ENCODE measurements around the gene CATSPER4. TPM values are rescaled to one million over a fixed set of nuclear protein-coding genes. Genes with fewer than 3 reads are reported as not detected.

Gene CATSPER4
- total and polyA plus RNA-seq, 7 experiments from 2014 or later = not detected

DNA sequence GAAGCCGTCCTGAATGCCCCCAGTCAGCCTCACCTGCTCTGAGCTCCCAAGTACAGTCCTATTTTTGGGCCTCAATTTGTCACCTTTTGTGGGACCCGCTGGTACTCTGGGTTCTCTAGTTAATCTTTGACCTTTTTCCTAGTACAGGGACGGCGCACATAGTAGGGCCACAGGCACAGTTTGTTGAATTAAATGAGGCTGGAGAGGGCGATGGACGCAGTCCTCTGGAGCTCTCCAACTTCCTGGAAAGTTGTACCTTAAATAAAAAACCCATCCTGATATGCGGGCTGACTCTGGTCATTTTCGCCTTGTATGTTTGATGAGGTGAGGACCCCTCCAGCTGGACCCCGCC, 26.7 kb upstream of the CATSPER4 start:
- peaks cover 0 to 11% of the 10 kb centered on the region in 2 donors for H3K27me3 ChIP-seq (ENCODE audit: control insufficient read depth in 2 of 2, insufficient read depth in 2 of 2, low read length in 2 of 2)
- intact Hi-C loops (cut with micrococcal nuclease) = loop anchor here in 1 of 2 donors (1.0 to 2.0 kb wide), 2 partner anchors 19 to 58 kb away; no protein-coding TSS in a partner anchor
- peak overlapping the region; percentile 53 for H3K4me3 ChIP-seq (ENCODE audit: low read length)

DNA sequence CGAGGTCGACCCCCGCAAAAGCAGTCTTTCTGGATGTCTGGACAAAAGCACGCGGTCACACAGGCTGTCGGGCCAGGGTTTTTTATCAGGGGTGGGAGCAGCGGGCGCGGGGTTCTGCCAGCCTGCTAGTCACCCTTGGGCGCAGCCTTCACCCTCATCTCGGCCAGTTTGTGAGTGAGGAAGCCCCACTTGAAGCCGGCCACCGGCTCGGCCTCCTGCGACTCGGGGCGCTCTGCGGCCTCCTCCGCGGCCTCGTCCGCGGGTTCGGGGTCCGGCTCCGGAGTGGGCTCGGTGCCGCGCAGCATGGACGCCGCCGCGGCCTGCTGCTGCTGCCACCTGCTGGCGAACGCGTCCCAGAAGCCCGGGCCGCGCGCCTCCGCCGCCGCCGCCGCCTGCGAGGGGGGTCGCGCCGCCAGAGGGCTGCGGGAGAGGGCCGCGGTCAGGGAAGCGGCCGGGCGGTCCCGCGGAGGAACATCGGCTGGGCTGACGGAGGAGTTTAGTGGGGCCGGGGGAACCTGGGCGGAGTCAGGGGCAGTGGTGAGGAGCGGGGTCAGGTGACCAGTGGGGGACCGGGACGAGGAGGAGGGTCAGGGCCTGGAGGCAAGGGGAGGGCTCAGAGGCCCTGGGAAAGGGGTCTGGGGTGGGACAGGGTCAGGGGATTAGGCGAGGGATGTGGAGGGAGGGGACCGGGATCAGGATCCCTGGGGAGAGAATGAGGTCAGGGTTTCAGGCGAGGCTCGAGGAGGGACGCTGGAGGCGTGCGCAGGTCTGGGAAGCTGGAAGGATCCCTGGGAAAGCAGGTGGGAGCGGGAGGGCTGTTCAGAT, 26.2 kb upstream of the CATSPER4 start:
- no peak overlapping the region for H3K27ac Mint-ChIP-seq

More for the DNA sequence above, 26.7 kb upstream of the CATSPER4 start:
- peaks cover 0 to 3% (median 0%) of the 10 kb centered on the region in 11 donors for H3K9me3 Mint-ChIP-seq
- Histone ChIP-seq H3K4me1 (ENCODE audit: control insufficient read depth in 2 of 2, insufficient read depth in 2 of 2, low read length in 2 of 2) (no peaks in the 10 kb centered on the region), H3K36me3 (ENCODE audit: control insufficient read depth in 2 of 3, insufficient read depth in 3 of 3, low read length in 3 of 3) (no peaks in the 10 kb centered on the region), H3K27ac (ENCODE audit: low read depth, low read length) (no peak overlapping the region), H3K9me3 (ENCODE audit: control insufficient read depth in 2 of 3, low read length in 3 of 3) (no peaks in the 10 kb centered on the region)
- ChIA-PET CTCF (interaction anchor here (0.7 to 1.4 kb wide), 7 partner anchors 25 to 127 kb away, joined by 3 to 5 read pairs (median 4); no protein-coding TSS in a partner anchor), POLR2A (interaction anchor here (1.1 kb wide), 1 partner anchor 127 kb away, joined by 3 read pairs; no protein-coding TSS in a partner anchor)
- peak overlapping the region in 9 of 10 donors; percentile 32 to 74 (median 56) for H3K4me3 Mint-ChIP-seq
- no peak overlapping the region for H3K27ac Mint-ChIP-seq
- no peaks in the 10 kb centered on the region for H3K36me3 Mint-ChIP-seq
- H3K4me1 Mint-ChIP-seq = peaks cover 0 to 33% (median 9%) of the 10 kb centered on the region in 7 donors
- H3K27me3 Mint-ChIP-seq = peaks cover 6 to 58% (median 15%) of the 10 kb centered on the region in 5 donors
- DNase-seq = no peak
- ATAC-seq = no peak

DNA sequence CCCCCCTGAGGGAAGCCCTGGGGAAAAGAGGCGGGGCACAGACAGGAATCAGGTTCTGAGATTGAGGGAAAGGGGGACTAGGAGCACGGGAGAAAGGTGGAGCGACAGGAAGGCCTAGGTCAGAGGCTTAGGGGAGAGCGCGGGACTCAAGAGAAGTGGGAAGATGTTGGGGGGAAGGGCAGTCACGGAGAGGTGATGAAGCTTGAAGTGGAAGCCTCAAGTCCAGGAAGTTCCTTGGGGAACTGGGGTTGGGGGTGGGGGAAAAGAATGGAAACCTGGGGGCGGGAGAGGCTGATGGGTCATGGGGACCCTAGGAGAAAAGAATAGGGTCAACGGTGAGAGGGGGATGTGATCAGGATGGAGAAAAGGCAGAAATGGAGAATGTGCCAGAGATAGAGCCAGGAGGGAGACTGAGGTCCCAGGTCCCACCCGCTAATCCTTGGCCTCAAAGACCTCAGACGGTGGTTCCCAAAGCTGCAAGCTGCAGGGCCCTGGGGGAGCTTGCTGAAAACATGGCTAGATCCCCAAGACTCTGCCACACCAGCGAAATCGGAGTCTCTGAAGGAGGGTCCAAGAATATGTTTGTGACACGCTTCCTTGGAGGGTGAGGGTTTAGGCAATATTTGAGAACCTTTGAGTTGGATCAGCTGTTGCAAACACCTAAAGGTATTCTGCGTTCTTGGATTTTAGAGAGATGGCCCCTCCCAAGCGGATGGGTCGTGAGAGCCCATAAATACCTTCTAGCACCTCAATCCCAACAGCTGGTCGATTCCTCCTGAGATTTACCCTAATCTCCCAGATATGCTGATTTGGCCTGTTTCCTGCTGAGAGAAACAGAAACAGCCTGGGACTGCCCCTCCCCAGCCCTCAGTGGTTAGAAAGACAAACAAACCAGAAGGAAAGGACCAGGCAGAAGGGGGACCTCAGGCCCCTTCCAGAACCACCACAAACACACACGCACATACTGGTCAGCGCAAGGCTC, 25.2 kb upstream of the CATSPER4 start:
- Histone ChIP-seq H3K4me1 (ENCODE audit: control insufficient read depth in 2 of 2, insufficient read depth in 2 of 2, low read length in 2 of 2) (peaks cover 0 to 5% of the 10 kb centered on the region in 2 donors), H3K27ac (ENCODE audit: low read depth, low read length) (no peak overlapping the region), H3K4me3 (ENCODE audit: low read length) (no peak overlapping the region), H3K9me3 (ENCODE audit: control insufficient read depth in 2 of 3, low read length in 3 of 3) (no peaks in the 10 kb centered on the region), H3K36me3 (ENCODE audit: control insufficient read depth in 2 of 3, insufficient read depth in 3 of 3, low read length in 3 of 3) (peaks cover 0 to 7% (median 0%) of the 10 kb centered on the region in 3 experiments), H3K27me3 (ENCODE audit: control insufficient read depth in 2 of 2, insufficient read depth in 2 of 2, low read length in 2 of 2) (peaks cover 0 to 11% of the 10 kb centered on the region in 2 donors)
- ChIA-PET CTCF (interaction anchor here (0.6 to 2.9 kb wide), 5 partner anchors 10 to 683 kb away, joined by 3 to 7 read pairs (median 3); no protein-coding TSS in a partner anchor), POLR2A (no interaction called here)
- H3K4me3 Mint-ChIP-seq = peak overlapping the region; percentile 2 to 77 (median 62)
- H3K36me3 Mint-ChIP-seq = no peaks in the 10 kb centered on the region
- peaks cover 6 to 50% (median 11%) of the 10 kb centered on the region in 5 donors for H3K27me3 Mint-ChIP-seq
- intact Hi-C loops (cut with micrococcal nuclease) = loop anchor here (1.0 to 5.0 kb wide), 4 partner anchors 20 to 227 kb away; no protein-coding TSS in a partner anchor
- ATAC-seq = no peak
- peaks cover 0 to 37% (median 14%) of the 10 kb centered on the region in 7 donors for H3K4me1 Mint-ChIP-seq
- H3K27ac Mint-ChIP-seq = no peak overlapping the region
- H3K9me3 Mint-ChIP-seq = peaks cover 0 to 3% (median 0%) of the 10 kb centered on the region in 11 donors
- DNase-seq = no peak

More for the DNA sequence above, 26.2 kb upstream of the CATSPER4 start:
- H3K4me1 Mint-ChIP-seq = peaks cover 0 to 35% (median 12%) of the 10 kb centered on the region in 7 donors
- Histone ChIP-seq H3K27me3 (ENCODE audit: control insufficient read depth in 2 of 2, insufficient read depth in 2 of 2, low read length in 2 of 2) (peaks cover 0 to 11% of the 10 kb centered on the region in 2 donors), H3K36me3 (ENCODE audit: control insufficient read depth in 2 of 3, insufficient read depth in 3 of 3, low read length in 3 of 3) (no peaks in the 10 kb centered on the region), H3K4me3 (ENCODE audit: low read length) (peak overlapping the region; percentile 53), H3K27ac (ENCODE audit: low read depth, low read length) (no peak overlapping the region), H3K9me3 (ENCODE audit: control insufficient read depth in 2 of 3, low read length in 3 of 3) (no peaks in the 10 kb centered on the region), H3K4me1 (ENCODE audit: control insufficient read depth in 2 of 2, insufficient read depth in 2 of 2, low read length in 2 of 2) (peaks cover 0 to 1% of the 10 kb centered on the region in 2 donors)
- H3K27me3 Mint-ChIP-seq = peaks cover 6 to 57% (median 15%) of the 10 kb centered on the region in 5 donors
- H3K36me3 Mint-ChIP-seq = no peaks in the 10 kb centered on the region
- ChIA-PET CTCF (interaction anchor here (0.7 to 1.4 kb wide), 8 partner anchors 9 to 684 kb away, joined by 3 to 5 read pairs (median 3); no protein-coding TSS in a partner anchor), POLR2A (interaction anchor here (1.1 kb wide), 1 partner anchor 128 kb away, joined by 3 read pairs; no protein-coding TSS in a partner anchor)
- H3K4me3 Mint-ChIP-seq = peak overlapping the region; percentile 2 to 77 (median 62)
- DNase-seq (peak; percentile 30 to 75 (median 56)), ATAC-seq (peak; percentile 77)
- H3K9me3 Mint-ChIP-seq = peaks cover 0 to 3% (median 0%) of the 10 kb centered on the region in 11 donors
- intact Hi-C loops (cut with micrococcal nuclease) = loop anchor here in 1 of 2 donors (1.0 to 2.0 kb wide), 2 partner anchors 19 to 59 kb away; no protein-coding TSS in a partner anchor

DNA sequence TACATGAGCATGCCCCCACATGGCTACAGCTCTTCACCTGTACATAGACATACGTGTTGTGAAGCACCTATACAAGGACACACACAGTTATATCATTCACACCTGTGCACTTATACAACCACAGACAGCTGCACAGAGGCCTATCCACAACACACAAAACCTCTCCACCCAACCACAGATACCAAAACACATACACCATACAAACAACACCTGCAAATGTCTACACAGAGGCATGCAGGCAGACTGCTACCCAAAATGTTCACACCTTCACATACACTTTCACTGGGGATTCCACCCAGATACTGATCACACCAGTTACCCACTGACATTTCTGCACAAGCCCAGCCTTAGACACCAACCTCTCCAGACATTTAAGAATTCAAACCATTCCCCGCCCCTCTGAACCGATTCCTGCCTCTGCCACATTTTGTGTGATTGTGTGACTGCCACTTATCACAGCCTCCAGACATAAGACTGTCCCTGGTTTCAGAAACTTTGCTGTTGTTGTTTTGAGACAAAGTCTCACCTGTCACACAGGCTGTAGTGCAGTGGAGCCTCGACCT, 23.6 kb upstream of the CATSPER4 start:
- ChIA-PET CTCF (interaction anchor here (0.8 to 2.9 kb wide), 3 partner anchors 57 to 130 kb away, joined by 3 to 7 read pairs (median 4); partner anchors contain the start of gene CEP85), POLR2A (no interaction called here)
- H3K4me3 Mint-ChIP-seq = peak overlapping the region in 3 of 10 donors; percentile 0 to 25 (median 10)
- no peak overlapping the region for H3K27ac ChIP-seq (ENCODE audit: low read depth, low read length)
- no peak overlapping the region for H3K4me3 ChIP-seq (ENCODE audit: low read length)
- no peak for ATAC-seq
- H3K9me3 ChIP-seq (ENCODE audit: control insufficient read depth in 2 of 3, low read length in 3 of 3) = no peaks in the 10 kb centered on the region
- H3K27me3 Mint-ChIP-seq = peaks cover 6 to 41% (median 11%) of the 10 kb centered on the region in 5 donors
- intact Hi-C loops (cut with micrococcal nuclease) = loop anchor here in 1 of 2 donors (5.0 kb wide), 1 partner anchor 226 kb away; no protein-coding TSS in a partner anchor
- peaks cover 0 to 4% of the 10 kb centered on the region in 2 donors for H3K27me3 ChIP-seq (ENCODE audit: control insufficient read depth in 2 of 2, insufficient read depth in 2 of 2, low read length in 2 of 2)
- H3K4me1 Mint-ChIP-seq = peaks cover 0 to 44% (median 24%) of the 10 kb centered on the region in 7 donors
- DNase-seq = no peak
- H3K4me1 ChIP-seq (ENCODE audit: control insufficient read depth in 2 of 2, insufficient read depth in 2 of 2, low read length in 2 of 2) = peaks cover 7 to 10% of the 10 kb centered on the region in 2 donors
- H3K27ac Mint-ChIP-seq = no peak overlapping the region
- no peaks in the 10 kb centered on the region for H3K36me3 Mint-ChIP-seq
- peaks cover 0 to 3% (median 0%) of the 10 kb centered on the region in 11 donors for H3K9me3 Mint-ChIP-seq
- H3K36me3 ChIP-seq (ENCODE audit: control insufficient read depth in 2 of 3, insufficient read depth in 3 of 3, low read length in 3 of 3) = peaks cover 0 to 7% (median 0%) of the 10 kb centered on the region in 3 experiments

DNA sequence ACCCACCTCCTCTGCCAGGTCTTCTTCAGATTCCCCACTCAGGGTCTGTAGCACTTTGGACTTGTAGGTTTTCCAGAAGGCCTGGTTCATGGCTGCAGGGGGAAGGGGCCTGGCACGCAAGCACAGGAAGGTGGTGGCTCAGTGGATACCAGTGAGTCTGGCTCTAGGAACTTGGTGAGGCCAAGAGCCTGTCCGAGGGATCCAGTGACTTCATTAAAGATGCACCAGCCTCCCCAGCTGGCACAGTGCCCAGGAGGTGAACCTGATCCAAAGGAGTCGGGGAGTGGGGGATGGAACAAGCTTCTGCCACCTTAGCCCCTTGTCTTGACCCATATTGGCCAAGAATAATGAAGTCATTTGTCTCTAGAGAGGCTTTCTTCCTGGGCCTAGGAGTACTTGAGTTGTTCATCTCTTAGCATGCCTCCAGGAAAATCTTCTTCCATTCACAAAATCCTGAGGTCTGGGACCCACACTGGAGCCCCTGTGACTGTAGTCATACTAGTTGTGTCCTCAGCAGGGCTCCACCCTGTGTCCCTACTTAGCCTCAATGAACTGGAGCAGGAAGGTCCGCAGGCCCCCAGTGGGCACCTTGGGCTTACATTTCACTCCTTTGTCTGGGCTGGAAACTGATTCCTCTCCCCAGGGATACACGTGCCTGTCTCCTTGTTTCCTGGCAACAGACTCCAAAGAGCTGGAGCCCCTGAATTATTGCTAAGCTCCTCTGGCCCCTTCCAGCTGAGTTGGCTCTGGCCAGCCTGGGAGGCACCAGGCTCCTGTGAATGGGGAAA, 21.8 kb upstream of the CATSPER4 start, which contains the start of gene C1orf232:
Gene C1orf232, minus strand, starts transcription at position 554 of the 788 bp plus-strand sequence. Its CDS starts 464 bp downstream, at position 90.
- Histone ChIP-seq H3K27me3 (ENCODE audit: control insufficient read depth in 2 of 2, insufficient read depth in 2 of 2, low read length in 2 of 2) (peaks cover 0 to 4% of the 10 kb centered on the region in 2 donors), H3K27ac (ENCODE audit: low read depth, low read length) (peak within 1 kb of the TSS; percentile 86), H3K9me3 (ENCODE audit: control insufficient read depth in 2 of 3, low read length in 3 of 3) (no peaks in the 10 kb centered on the region), H3K4me3 (ENCODE audit: low read length) (peak within 1 kb of the TSS; percentile 72), H3K36me3 (ENCODE audit: control insufficient read depth in 2 of 3, insufficient read depth in 3 of 3, low read length in 3 of 3) (peaks cover 0 to 7% (median 0%) of the 10 kb centered on the region in 3 experiments), H3K4me1 (ENCODE audit: control insufficient read depth in 2 of 2, insufficient read depth in 2 of 2, low read length in 2 of 2) (peaks cover 7 to 10% of the 10 kb centered on the region in 2 donors)
- ChIA-PET POLR2A (interaction anchor here (1.1 to 3.2 kb wide), 2 partner anchors 66 to 110 kb away, joined by 4 to 24 read pairs; partner anchors contain the start of gene CEP85), CTCF (interaction anchor here (0.8 to 2.6 kb wide), 4 partner anchors 13 to 632 kb away, joined by 3 to 38 read pairs (median 5); partner anchors contain the start of gene CEP85)
- peak within 1 kb of the TSS; percentile 48 to 91 (median 77) for H3K27ac Mint-ChIP-seq
- intact Hi-C loops (cut with micrococcal nuclease) = loop anchor here (1.0 to 5.0 kb wide), 6 partner anchors 58 to 249 kb away; partner anchors contain the start of genes CEP85 (in 2 of the 2) and PDIK1L (in 1 of the 2)
- H3K36me3 Mint-ChIP-seq = no peaks in the 10 kb centered on the region
- H3K4me3 Mint-ChIP-seq = peak within 1 kb of the TSS; percentile 83 to 90 (median 88)
- H3K9me3 Mint-ChIP-seq = no peaks in the 10 kb centered on the region
- no peak for DNase-seq
- ATAC-seq = no peak
- peaks cover 0 to 38% (median 18%) of the 10 kb centered on the region in 7 donors for H3K4me1 Mint-ChIP-seq
- peaks cover 0 to 30% (median 3%) of the 10 kb centered on the region in 5 donors for H3K27me3 Mint-ChIP-seq

Data from naive thymus-derived CD4-positive, alpha-beta T cell (primary cell).